Stimulated activated CD8-positive, alpha-beta memory T cell treated with anti-CD3 and anti-CD28 coated beads, Interleukin-2, amount 100 ng/mL, for 1 hour (primary cell): ENCODE data around the gene NF1.
A peak's percentile ranks its signal among the peaks of the same experiment; 100 is the strongest.

Experiments
- DNase-seq, 2 donors: peaks; one replicate each; pipeline ENCODE4 v3.0.0-alpha.2; 2020; ENCODE audit warnings: low read depth in 2 of 2

The NF1 gene

GRCh38 chr17:31387438-31387837 is 292.7 kb downstream of the NF1 start:
- no peak for DNase-seq

GRCh38 chr17:31388351-31388750 is 293.6 kb downstream of the NF1 start:
- DNase-seq, result no peak

DNA sequence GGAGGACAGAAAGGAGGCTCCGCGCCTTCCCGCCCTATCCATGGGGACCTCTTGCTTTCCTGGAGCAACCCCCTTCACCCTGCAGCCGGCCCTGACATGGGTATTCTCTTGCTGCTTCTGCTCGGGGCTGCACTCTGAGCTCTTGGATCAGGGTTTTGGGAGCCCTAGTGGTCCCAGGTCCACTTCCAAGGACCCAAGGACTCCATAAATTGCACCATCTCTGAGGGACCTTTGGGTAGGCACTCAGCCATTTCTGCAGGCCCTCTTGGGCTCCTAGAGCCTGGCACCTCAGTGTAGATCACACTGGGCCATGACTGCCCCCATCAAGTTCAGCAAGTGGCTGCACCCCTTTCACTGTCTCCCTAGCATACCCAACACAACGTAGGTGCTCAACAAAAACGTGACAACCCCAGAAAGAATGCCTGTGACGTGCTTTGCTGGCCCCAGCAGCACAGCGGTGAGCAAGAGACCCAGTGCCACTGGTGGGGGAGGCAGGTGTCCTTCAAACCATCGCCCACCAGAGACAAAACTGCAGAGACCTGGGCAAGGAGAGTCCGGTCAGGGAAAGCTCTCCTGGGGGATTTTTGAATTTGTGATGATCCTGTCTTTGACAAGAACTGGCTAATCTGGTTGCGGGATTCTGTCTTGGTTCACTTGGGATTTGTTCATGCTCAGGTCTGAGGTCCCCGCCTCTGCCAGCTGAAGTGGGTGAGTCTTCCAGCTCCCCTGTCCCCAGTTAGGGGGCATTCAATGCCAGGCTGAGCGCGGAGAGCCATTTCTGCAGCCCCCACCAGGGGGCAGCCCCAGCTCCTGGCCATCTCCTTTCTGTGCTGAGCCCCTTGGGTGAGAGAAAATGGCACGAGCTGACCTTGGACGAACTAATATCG is 294.2 kb downstream of the NF1 start:
- peak in 1 of 2 donors; percentile 15 for DNase-seq

GRCh38 chr17:31389657-31390381 is 295.0 kb downstream of the NF1 start:
- DNase-seq, result no peak

DNA sequence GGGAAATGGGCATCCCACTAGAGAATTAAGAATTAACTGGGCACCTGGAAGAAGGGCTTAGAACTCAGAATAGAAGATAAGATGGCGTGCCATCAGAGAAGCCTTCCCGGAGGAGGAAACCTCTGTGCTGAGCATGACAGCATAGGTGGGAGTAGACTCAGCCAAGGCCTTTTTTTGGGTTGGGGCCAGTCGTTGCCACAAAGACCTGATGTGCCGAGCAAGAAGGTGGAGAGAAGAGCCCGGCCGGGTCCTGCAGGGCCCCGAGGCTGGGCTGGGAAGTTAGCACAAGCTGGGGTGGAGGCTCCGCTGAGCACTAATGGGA is 295.6 kb downstream of the NF1 start:
- DNase-seq, result no peak

- no peak for DNase-seq
These were observed 296.1 kb downstream of the NF1 start for GRCh38 chr17:31390748-31391495.

DNA sequence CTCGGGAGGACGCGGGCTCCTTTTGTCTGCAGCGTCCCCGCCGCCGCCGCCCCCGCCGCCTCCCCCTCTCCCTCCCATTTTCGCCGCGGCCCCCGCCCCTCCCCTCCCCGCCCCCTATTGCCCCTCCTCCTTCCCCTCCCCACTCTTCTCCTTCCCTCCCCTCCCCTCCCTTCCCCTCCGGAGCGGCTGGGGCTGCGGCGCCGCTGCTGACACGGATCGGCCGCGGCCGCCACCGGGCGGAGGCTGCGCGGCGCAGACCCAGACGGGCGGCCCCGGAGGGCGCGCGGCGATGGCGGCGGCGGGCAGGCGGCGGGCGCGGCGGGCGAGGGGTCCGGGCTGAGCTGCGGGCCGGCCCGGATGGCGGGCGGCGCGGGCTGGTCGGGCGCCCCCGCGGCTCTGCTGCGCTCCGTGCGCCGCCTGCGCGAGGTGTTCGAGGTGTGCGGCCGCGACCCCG is 296.7 kb downstream of the NF1 start, which contains the start of gene RAB11FIP4:
RAB11FIP4 (plus strand) TSS at position 180 of the 454 bp plus-strand sequence; CDS start at position 358, 178 bp downstream.
- no peak for DNase-seq

DNA sequence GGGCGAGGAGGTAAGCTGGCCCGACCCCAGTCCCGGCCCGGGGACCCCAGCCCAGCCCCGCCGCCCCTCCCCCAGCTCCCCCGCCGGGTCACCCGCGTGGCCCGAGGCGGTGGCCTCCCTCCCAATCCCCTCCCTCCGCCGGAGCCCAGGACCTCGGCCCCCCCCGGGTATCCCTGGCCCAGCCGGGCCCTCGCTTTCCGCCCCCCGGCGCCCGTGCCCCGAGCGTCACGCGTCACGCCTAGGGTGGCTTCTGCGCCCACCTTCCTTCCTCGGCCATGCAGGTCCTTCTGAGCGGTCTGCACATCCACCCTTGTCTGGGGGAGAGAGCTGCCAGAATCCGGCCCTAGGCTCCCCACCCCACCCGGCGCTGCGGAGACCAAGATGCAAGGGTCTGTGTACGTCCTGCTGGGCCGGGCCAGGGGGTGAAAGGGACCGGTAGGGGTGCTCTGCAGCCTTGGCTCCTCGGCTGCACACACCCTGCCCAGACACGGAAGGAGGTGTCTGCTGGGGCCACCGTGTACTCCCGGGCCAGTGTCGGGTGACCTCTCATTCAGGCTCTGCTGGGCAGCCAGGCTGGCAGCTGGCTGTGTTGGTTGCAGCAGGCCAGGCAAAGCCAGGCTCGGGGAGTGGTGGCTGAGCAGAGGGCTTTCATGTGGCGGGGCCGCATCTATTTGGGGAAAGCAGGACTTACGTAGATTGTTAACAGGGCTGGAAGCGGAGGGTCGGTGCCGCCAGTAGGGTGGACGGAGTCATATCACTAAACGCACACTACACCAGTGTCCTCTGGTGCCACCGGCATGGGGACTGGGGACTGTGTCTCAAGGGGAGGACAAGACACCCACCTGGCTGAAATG is 297.5 kb downstream of the NF1 start:
- no peak for DNase-seq

DNA sequence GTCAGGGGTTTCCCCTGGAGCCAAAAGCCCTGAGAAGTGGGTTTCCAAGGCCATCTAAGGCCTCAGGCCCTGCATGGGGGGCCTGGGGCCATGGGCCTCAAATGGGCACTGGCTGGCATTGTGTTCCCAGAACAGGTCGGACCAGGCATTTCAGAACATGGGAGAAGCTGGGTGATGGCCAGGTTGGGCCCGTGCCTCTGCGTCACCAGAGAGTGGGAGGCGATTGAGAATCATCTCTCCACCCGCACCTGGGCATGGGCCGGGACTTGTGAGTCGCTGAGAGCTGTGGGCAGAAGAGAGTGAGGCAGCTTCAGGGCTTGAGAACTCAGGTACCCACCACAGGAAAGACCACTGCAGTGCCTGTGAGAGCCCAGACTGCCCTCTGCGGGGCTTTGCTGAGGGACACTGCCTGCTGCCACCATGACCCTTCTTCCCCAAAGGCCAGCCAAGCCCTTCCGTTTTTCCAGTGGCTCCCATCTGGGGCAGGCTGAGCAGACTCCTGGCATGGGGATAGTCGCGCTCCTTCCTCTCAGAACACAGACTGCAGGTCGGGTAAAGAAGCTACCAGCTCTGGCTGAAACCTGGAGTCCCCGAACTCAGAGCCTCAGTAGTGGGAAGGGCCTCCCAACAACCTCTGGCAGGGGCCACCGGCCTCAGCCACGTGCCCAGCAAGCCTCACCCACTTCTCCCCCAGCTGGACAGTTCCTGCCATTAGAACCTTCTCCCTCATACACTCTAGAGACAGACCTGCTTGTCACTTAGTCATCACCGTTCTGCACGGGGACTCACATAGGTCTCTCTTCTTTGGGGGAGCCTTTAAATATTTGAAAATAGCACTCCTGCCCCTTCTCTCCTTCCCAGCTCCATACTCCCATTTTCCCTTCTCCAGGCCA is 298.3 kb downstream of the NF1 start:
- no peak for DNase-seq

DNA sequence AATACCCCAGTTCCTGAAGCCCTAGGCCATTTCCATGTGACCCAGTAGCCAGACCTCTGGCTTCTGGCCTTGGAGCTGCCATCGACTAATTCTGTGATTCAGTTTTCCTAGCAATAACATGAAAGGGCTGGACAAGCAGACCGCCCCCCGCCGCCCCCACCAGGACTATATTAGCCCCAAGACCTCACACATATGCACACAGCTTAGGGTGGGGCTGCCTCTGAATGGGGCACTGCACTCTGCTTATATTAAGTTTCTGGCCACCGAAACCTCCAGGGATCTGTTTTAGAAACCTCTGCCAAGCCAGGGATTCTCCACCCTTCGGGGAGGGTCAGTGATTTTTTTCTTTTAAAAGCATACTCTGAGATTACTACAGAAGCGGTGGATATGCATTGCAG is 299.0 kb downstream of the NF1 start:
- DNase-seq, result no peak

DNA sequence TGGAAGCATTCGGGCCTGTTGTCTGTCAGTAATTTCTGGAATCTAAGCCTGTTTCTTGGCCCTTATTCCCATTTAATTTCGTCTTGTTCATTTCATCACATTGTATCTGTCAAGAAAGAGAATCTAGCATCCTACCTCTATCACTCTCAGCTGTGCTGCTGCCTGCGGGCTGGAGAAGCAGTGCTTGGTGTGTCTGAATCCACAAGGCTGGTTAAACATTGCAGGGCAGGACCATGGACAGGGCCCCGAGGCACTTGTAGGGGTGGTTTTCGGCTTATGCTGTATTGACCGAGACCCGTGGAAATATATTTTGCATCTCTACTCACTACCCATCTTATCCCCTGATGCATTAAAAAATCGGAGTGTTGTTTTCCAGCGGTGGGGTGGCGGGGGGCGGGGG is 299.8 kb downstream of the NF1 start:
- no peak for DNase-seq

GRCh38 chr17:31397256-31397939 is 302.6 kb downstream of the NF1 start:
- DNase-seq, result no peak

DNA sequence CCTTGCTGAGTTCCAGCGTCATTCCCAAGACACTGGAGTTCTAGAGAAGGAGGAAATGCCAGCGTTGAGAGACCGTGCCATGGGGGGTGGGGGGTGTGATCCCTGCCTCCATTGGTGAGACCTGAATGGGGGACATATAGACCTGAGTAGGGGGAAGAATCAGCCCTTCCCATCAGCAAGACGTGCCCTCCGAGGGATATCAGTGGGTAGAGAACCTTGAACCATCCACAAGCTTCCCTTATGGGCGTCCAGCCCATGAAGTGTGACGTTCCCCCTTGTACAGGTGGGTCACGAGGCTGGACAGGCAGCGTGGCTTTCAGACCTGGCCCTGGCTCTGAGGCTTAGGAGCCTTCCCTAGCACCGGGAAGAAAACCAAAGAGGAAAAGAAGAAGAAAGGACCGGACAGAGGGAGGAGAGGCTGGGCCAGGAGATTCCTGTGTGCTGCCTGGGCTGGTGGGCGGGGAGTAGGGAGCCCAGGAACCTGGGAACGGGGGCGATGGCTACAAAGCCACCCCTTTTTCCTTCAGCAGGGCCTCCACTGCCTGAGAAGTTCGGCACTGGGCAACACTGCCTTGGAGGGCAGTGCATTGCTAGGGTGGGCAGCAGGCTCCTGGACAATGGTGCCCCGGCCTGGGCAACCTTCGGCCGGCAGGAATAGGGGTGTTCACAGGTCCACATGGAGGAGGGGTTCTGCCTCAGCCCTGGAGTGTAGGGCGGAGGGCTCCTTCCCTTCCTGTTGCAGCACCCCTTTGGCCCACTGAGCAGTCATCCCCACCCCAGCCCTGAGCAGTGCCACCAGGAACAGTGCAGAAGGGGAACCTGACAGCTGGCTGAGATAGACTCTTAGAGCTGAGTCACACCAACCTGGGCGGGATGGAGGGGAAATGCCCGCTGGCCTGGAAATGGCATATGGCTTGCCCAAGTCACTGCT is 303.9 kb downstream of the NF1 start:
- DNase-seq, result no peak

GRCh38 chr17:31400481-31400950 is 305.7 kb downstream of the NF1 start:
- no peak for DNase-seq

DNA sequence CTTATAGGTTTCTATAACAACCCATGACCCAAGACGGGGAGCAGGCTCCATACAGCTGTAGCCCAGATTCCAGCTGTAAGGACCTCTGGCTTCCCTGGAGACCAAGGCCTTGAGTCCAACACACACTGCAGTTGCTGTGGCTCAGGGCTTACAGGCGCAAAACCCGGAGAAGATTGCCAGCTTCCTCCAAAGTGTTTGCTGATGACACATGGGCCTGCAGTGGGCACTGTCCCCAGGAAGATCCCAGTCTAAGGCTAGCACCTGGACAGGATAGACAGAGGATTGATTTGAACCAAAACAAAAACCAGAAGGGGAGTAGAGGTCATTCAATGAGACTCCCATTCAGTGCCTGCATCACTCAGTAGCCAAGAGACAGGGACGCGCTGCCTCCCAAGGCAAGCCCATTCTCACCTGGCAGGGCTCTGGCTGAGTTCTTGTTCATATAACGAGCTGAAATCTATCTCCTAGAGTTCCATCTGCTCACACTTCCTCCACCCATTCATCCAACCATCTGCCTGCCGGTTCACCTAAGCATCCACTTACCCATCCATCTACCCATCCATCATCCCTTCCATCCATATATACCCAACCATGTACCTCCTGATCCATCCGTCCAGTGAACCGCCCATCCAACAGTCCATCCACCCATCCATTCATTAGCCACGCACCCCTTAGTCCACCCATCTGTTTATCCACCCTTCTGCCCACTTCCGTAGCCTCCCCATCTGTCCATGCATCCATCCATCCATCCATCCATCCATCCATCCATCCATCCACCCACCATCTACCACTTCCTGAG is 306.9 kb downstream of the NF1 start:
- DNase-seq, result no peak

DNA sequence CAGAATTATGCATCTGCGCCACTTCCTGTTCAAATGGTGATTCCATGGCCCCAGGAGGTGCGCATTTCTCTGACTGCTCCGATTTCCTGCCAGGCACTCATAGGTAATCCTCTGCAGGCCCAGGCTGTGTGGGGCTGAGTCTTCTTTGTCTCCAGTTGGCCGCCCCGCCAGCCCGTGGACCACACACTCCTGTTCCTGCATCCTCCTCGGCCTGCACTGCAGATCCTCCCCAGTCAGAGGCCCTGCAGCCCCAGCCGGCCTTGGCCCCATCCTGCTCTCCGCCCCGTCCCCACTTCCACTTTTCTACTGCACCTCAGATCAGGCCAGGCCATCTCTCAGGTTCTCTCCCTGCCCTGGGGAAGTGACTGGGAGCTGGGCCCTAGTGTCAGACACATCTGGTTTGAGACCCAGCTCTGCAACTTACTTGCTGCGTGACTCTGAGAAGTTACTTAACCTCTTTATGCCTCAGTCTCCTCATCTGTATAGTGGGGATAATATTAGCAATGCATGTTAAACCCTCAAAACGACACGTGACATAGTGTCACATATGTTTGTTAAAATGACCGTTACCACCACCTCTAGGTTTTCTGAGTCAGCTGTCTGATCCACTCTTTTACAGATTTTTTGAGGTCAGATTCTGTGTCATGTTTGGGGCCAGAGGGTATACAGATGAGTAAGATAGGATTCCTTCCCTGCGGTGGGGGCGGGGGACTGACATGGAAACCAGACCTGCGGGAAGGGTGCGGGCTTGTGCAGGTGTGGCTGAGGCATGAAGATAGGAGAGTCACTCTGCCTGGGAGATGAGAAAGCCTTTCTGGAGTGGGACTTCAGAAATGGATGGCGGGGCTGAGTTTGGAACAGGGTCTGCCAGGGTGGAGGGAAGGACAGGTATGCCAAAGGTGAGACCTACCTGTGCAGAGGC is 309.5 kb downstream of the NF1 start:
- DNase-seq, result no peak
